Measurements from ENCODE around the gene IFT81. TPM values are rescaled to one million over a fixed set of nuclear protein-coding genes. Genes with fewer than 3 reads are reported as not detected.

Gene IFT81
- total RNA-seq, 1 experiment from 2014 or later: 8.5 TPM

DNA sequence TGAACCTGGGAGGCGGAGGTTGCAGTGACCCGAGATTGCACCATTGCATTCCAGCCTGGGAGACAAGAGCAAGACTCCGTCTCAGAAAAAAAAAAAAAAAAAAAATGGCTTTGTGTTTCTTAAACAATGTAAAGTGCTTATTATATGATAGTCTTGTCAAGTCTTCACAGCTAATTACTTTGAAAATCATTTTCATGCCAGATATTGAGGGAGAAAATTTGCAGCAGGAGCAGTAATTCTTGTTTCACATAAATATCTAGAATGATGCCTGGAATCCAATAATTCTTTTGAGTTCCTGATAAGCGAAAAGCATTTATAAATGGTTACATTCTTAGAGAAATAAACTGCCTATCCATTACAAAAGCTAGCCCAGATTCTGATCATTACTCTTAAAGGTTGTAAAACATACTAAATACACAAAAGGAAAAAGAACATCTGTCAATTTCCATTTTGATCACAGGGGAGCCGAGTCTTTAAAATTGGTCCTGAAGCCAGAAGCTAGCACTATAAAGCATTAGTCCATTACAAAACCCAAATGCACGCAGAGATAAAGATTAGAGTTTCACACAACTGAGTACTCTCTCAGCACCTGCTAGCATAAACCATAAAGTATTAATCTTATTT, 50.3 kb downstream of the IFT81 start:
- no TSS peak for BruUV-seq (replicated peaks)
- H3K9me3 Mint-ChIP-seq (ENCODE audit: unreplicated experiment): no peaks in the 10 kb centered on the region
- POLR2A ChIA-PET: no interaction called here
- H3K4me1 Mint-ChIP-seq (ENCODE audit: insufficient read depth, unreplicated experiment): no peaks in the 10 kb centered on the region
- CTCF ChIA-PET: interaction anchor here (0.9 kb wide), 1 partner anchor 246 kb away, joined by 3 read pairs; no protein-coding TSS in a partner anchor
- no peaks in the 10 kb centered on the region for H3K27me3 Mint-ChIP-seq (ENCODE audit: insufficient read depth, unreplicated experiment)
- intact Hi-C loops (cut with micrococcal nuclease): no loop called here
- H3K36me3 Mint-ChIP-seq (ENCODE audit: insufficient read depth, unreplicated experiment): peaks cover 19% of the 10 kb centered on the region
- no peak overlapping the region for H3K27ac Mint-ChIP-seq (ENCODE audit: low read depth, unreplicated experiment)
- TF ChIP-seq, protein P1, sequence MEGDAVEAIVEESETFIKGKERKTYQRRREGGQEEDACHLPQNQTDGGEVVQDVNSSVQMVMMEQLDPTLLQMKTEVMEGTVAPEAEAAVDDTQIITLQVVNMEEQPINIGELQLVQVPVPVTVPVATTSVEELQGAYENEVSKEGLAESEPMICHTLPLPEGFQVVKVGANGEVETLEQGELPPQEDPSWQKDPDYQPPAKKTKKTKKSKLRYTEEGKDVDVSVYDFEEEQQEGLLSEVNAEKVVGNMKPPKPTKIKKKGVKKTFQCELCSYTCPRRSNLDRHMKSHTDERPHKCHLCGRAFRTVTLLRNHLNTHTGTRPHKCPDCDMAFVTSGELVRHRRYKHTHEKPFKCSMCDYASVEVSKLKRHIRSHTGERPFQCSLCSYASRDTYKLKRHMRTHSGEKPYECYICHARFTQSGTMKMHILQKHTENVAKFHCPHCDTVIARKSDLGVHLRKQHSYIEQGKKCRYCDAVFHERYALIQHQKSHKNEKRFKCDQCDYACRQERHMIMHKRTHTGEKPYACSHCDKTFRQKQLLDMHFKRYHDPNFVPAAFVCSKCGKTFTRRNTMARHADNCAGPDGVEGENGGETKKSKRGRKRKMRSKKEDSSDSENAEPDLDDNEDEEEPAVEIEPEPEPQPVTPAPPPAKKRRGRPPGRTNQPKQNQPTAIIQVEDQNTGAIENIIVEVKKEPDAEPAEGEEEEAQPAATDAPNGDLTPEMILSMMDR (IDR thresholded peaks at IDR 0.05; ENCODE audit: unreplicated experiment): no peak
- no peak for DNase-seq (ENCODE audit: unreplicated experiment)
- H3K4me3 Mint-ChIP-seq (ENCODE audit: unreplicated experiment): no peak overlapping the region

DNA sequence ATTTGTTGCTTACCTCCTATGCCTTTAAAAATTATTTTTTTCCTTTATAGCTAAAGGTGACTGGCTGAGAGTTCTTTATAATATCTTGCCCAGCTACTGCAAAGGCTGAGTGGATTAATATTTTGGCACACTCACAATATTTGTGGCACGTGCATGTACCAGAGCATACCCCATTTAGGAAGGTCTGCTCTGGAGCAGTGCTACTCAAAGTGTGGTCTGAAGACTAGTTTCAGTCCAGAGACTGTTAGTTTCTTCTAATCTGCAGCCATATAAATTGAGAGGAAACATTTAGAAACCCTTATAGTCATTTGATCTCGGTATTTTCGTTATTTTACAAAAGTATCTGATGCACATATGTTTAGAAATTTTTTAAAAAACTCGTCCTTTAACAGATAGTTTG, 51.0 kb downstream of the IFT81 start:
- no TSS peak for BruUV-seq (replicated peaks)
- H3K4me1 Mint-ChIP-seq (ENCODE audit: insufficient read depth, unreplicated experiment): no peaks in the 10 kb centered on the region
- DNase-seq (ENCODE audit: unreplicated experiment): no peak
- H3K9me3 Mint-ChIP-seq (ENCODE audit: unreplicated experiment): no peaks in the 10 kb centered on the region
- TF ChIP-seq, protein P1 (IDR thresholded peaks at IDR 0.05; ENCODE audit: unreplicated experiment): no peak
- ChIA-PET POLR2A (no interaction called here), CTCF (interaction anchor here (0.9 kb wide), 1 partner anchor 247 kb away, joined by 3 read pairs; no protein-coding TSS in a partner anchor)
- H3K27ac Mint-ChIP-seq (ENCODE audit: low read depth, unreplicated experiment): no peak overlapping the region
- no peak overlapping the region for H3K4me3 Mint-ChIP-seq (ENCODE audit: unreplicated experiment)
- intact Hi-C loops (cut with micrococcal nuclease): no loop called here
- peaks cover 22% of the 10 kb centered on the region for H3K36me3 Mint-ChIP-seq (ENCODE audit: insufficient read depth, unreplicated experiment)
- no peaks in the 10 kb centered on the region for H3K27me3 Mint-ChIP-seq (ENCODE audit: insufficient read depth, unreplicated experiment)

DNA sequence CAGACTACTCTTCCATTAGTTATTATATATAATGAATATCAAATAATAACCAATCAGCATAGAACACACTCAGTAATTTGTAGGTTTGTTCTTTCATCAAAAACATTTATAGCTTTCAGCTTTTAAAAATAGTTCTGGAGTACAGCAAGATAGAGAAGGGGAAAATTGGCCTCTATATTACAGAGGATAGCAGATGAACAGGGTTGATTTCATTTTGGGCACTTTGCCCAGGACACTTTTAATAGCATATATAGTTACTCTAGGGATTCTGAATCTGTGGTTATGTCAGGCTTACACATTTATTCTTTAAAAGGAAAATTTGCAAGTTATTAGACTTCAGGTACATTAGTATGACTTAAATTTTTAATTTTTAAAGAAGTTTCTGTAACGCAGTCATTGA, 52.6 kb downstream of the IFT81 start:
- no peaks in the 10 kb centered on the region for H3K27me3 Mint-ChIP-seq (ENCODE audit: insufficient read depth, unreplicated experiment)
- ChIA-PET CTCF (no interaction called here), POLR2A (no interaction called here)
- TF ChIP-seq, protein P1 (IDR thresholded peaks at IDR 0.05; ENCODE audit: unreplicated experiment): no peak
- no peaks in the 10 kb centered on the region for H3K9me3 Mint-ChIP-seq (ENCODE audit: unreplicated experiment)
- intact Hi-C loops (cut with micrococcal nuclease): no loop called here
- H3K4me1 Mint-ChIP-seq (ENCODE audit: insufficient read depth, unreplicated experiment): no peaks in the 10 kb centered on the region
- peak; percentile 7 for DNase-seq (ENCODE audit: unreplicated experiment)
- H3K27ac Mint-ChIP-seq (ENCODE audit: low read depth, unreplicated experiment): no peak overlapping the region
- BruUV-seq (replicated peaks): no TSS peak
- H3K36me3 Mint-ChIP-seq (ENCODE audit: insufficient read depth, unreplicated experiment): peaks cover 27% of the 10 kb centered on the region
- no peak overlapping the region for H3K4me3 Mint-ChIP-seq (ENCODE audit: unreplicated experiment)

DNA sequence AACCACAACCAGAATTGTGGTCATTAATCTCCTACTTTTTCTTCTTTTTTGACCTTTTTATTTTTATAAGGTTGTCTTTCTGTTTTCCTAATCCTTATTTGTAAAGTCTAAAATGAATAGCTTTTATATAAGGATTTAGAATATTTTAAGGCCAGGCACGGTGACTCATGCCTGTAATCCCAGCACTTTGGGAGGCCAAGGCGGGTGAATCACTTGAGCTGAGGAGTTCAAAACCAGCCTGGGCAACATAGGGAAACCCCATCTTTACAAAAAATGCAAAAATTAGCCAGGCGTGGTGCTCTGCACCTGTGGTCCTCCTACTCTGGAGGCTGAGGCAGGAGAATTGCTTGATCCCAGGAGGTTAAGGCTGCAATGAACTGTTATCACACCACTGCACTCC, 55.1 kb downstream of the IFT81 start:
- no peaks in the 10 kb centered on the region for H3K4me1 Mint-ChIP-seq (ENCODE audit: insufficient read depth, unreplicated experiment)
- TF ChIP-seq, protein P1 (IDR thresholded peaks at IDR 0.05; ENCODE audit: unreplicated experiment): no peak
- peak; percentile 55 for DNase-seq (ENCODE audit: unreplicated experiment)
- no peak overlapping the region for H3K4me3 Mint-ChIP-seq (ENCODE audit: unreplicated experiment)
- ChIA-PET POLR2A (interaction anchor here (0.6 to 1.4 kb wide), 5 partner anchors 14 to 551 kb away, joined by 3 to 4 read pairs (median 3); no protein-coding TSS in a partner anchor), CTCF (interaction anchor here (0.6 to 1.9 kb wide), 3 partner anchors 16 to 155 kb away, joined by 3 to 6 read pairs (median 5); no protein-coding TSS in a partner anchor)
- no peak overlapping the region for H3K27ac Mint-ChIP-seq (ENCODE audit: low read depth, unreplicated experiment)
- H3K27me3 Mint-ChIP-seq (ENCODE audit: insufficient read depth, unreplicated experiment): no peaks in the 10 kb centered on the region
- intact Hi-C loops (cut with micrococcal nuclease): no loop called here
- H3K36me3 Mint-ChIP-seq (ENCODE audit: insufficient read depth, unreplicated experiment): peaks cover 15% of the 10 kb centered on the region
- no peaks in the 10 kb centered on the region for H3K9me3 Mint-ChIP-seq (ENCODE audit: unreplicated experiment)
- no TSS peak for BruUV-seq (replicated peaks)
